WTC11 (cell line): ENCODE measurements around the gene ABL1. TPM values are rescaled to one million over a fixed set of nuclear protein-coding genes. Genes with fewer than 3 reads are reported as not detected.

Source experiments
- ATAC-seq: fragments of 200-7000 bp; cut with Tn5 transposase; 2 replicates; pipeline ENCODE4 v1.10.0; 2021; ENCODE audit warnings: mild to moderate bottlenecking, moderate library complexity
- CTCF ChIA-PET: fragments of 300-600 bp; sonication (Branson Sonifier 250); formaldehyde crosslinking; loops from one replicate; lab custom pipeline; 2021; ENCODE audit warnings: antibody characterized with exemption; lab: Charles Lee
- POLR2A ChIA-PET: fragments of 350-600 bp; sonication (Branson Sonifier 250); formaldehyde crosslinking; loops from one replicate; lab custom pipeline; 2021; ENCODE audit warnings: antibody characterized with exemption; lab: Charles Lee
- DNase-seq: peaks from one replicate; pipeline ENCODE4 v3.0.0; 2021; ENCODE audit warnings: low spot score
- H3K27ac Mint-ChIP-seq: 2 replicates; pipeline ENCODE4 v1.8.0; 2021; ENCODE audit warnings: mixed read lengths
- H3K27me3 Mint-ChIP-seq: 2 replicates; pipeline ENCODE4 v1.8.0; 2021; ENCODE audit warnings: low read depth, mild to moderate bottlenecking, moderate library complexity, mixed read lengths
- H3K36me3 Mint-ChIP-seq: 2 replicates; pipeline ENCODE4 v1.8.0; 2021; ENCODE audit warnings: mixed read lengths
- H3K4me1 Mint-ChIP-seq: 2 replicates; pipeline ENCODE4 v1.8.0; 2022; ENCODE audit warnings: mixed read lengths
- H3K4me3 Mint-ChIP-seq: 2 replicates; pipeline ENCODE4 v1.8.0; 2021; ENCODE audit warnings: mild to moderate bottlenecking, moderate library complexity, mixed read lengths
- H3K9me3 Mint-ChIP-seq: 2 replicates; pipeline ENCODE4 v1.8.0; 2021; ENCODE audit warnings: mixed read lengths
- ATF3 ChIP-seq: sonication (generic); formaldehyde crosslinking; conservative IDR thresholded peaks from 2 replicates; pipeline ENCODE4 v1.8.1; 2022; ENCODE audit warnings: mild to moderate bottlenecking, missing genetic modification reagents
- ESRRA ChIP-seq: sonication (generic); formaldehyde crosslinking; IDR thresholded peaks from 2 replicates; pipeline ENCODE4 v1.8.1; 2022; ENCODE audit warnings: mild to moderate bottlenecking, missing genetic modification reagents, borderline replicate concordance
- JUN ChIP-seq: sonication (generic); formaldehyde crosslinking; IDR thresholded peaks from 2 replicates; pipeline ENCODE4 v1.8.0; 2023; ENCODE audit warnings: mild to moderate bottlenecking, missing genetic modification reagents
- KAT7 ChIP-seq: sonication (generic); formaldehyde crosslinking; IDR thresholded peaks from 2 replicates; pipeline ENCODE4 v1.8.1; 2023; ENCODE audit warnings: missing genetic modification reagents, mild to moderate bottlenecking, borderline replicate concordance
- MXD4 ChIP-seq: fragments of 250-450 bp; sonication (Bioruptor Pico); IDR thresholded peaks from 2 replicates; pipeline ENCODE4 v1.8.0; 2021; ENCODE audit warnings: mild to moderate bottlenecking, moderate library complexity, borderline replicate concordance
- NFATC4 ChIP-seq: fragments of 250-450 bp; sonication (Bioruptor Pico); IDR thresholded peaks from 2 replicates; pipeline ENCODE4 v1.9.0; 2021; ENCODE audit warnings: mild to moderate bottlenecking
- NFYB ChIP-seq: sonication (generic); formaldehyde crosslinking; conservative IDR thresholded peaks from 2 replicates; pipeline ENCODE4 v1.8.0; 2022; ENCODE audit warnings: low read depth, missing genetic modification reagents
- NR1H2 ChIP-seq: sonication (generic); formaldehyde crosslinking; IDR thresholded peaks from 2 replicates; pipeline ENCODE4 v1.9.0; 2021; ENCODE audit warnings: mild to moderate bottlenecking, moderate library complexity, missing genetic modification reagents
- NR2C2 ChIP-seq: sonication (generic); formaldehyde crosslinking; IDR thresholded peaks from 2 replicates; pipeline ENCODE4 v1.8.0; 2022; ENCODE audit warnings: mild to moderate bottlenecking, missing genetic modification reagents
- OVOL2 ChIP-seq: fragments of 250-450 bp; sonication (Bioruptor Pico); IDR thresholded peaks from 2 replicates; pipeline ENCODE4 v1.9.0; 2021; ENCODE audit warnings: mild to moderate bottlenecking, borderline replicate concordance
- PRRX2 ChIP-seq: fragments of 250-450 bp; sonication (Bioruptor Pico); IDR thresholded peaks from 2 replicates; pipeline ENCODE4 v1.8.0; 2021; ENCODE audit warnings: mild to moderate bottlenecking
- SP1 ChIP-seq: sonication (generic); formaldehyde crosslinking; conservative IDR thresholded peaks from 2 replicates; pipeline ENCODE4 v1.8.1; 2022; ENCODE audit warnings: missing genetic modification reagents
- ZMAT4 ChIP-seq: fragments of 250-450 bp; sonication (Bioruptor Pico); IDR thresholded peaks from 2 replicates; pipeline ENCODE4 v1.9.0; 2021; ENCODE audit warnings: mild to moderate bottlenecking
- total RNA-seq: library from RNA; stranded (reverse); gene quantifications from 3 replicates; pipeline ENCODE4 v1.2.3, GENCODE V29; 2021
- TF ChIP-seq, protein P1 (sequence below): sonication (generic); formaldehyde crosslinking; IDR thresholded peaks from 2 replicates; pipeline ENCODE4 v1.8.1; 2023; ENCODE audit warnings: mild to moderate bottlenecking, moderate library complexity, missing genetic modification reagents
- TF ChIP-seq, protein P2 (sequence below): fragments of 250-450 bp; sonication (Bioruptor Pico); IDR thresholded peaks from 2 replicates; pipeline ENCODE4 v1.9.0; 2021; ENCODE audit warnings: mild to moderate bottlenecking
- TF ChIP-seq, protein P3 (sequence below): sonication (generic); formaldehyde crosslinking; IDR thresholded peaks from 2 replicates; pipeline ENCODE4 v1.8.1; 2023; ENCODE audit warnings: mild to moderate bottlenecking, missing genetic modification reagents
- TF ChIP-seq, protein P4 (sequence below): sonication (generic); formaldehyde crosslinking; IDR thresholded peaks from 2 replicates; pipeline ENCODE4 v1.8.0; 2023; ENCODE audit warnings: missing genetic modification reagents, mild to moderate bottlenecking, borderline replicate concordance

Gene ABL1
- total RNA-seq, 1 experiment from 2014 or later: 104 TPM

DNA sequence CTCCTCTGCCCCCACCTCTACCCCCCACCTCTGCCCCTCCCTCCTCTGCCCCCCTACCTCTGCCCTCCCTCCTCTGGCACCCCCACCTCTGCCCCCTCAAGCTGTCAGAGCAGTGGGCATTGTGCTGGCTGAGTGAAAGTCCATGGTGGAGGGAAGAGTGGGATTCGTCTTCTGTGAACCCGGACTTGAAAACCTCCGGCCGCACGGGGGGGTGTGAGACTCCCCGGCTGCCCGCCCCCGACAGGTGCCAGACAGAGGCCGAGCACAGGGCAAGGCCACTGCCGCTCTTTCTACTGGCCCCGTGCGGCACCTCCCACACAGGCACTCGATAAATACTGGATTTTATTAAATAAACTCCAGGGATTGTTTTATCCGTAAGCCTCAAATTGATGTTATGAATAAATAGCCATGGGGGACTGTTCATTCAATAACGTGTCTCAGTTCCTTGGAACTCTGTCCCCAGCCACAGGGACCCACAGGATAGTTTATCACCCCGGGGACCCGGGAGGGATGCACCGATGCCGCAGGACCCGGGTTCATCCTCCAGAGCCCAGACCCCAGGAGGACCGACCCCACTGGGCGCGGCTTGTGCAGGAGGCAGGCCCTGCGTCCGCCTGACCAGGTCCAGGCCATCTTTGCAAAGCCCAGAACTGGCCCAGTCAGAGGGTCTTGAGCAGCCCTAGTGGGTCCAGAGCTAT, 64.1 kb downstream of the ABL1 start (continued):
- TF ChIP-seq, protein P1, sequence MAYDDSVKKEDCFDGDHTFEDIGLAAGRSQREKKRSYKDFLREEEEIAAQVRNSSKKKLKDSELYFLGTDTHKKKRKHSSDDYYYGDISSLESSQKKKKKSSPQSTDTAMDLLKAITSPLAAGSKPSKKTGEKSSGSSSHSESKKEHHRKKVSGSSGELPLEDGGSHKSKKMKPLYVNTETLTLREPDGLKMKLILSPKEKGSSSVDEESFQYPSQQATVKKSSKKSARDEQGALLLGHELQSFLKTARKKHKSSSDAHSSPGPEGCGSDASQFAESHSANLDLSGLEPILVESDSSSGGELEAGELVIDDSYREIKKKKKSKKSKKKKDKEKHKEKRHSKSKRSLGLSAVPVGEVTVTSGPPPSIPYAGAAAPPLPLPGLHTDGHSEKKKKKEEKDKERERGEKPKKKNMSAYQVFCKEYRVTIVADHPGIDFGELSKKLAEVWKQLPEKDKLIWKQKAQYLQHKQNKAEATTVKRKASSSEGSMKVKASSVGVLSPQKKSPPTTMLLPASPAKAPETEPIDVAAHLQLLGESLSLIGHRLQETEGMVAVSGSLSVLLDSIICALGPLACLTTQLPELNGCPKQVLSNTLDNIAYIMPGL (CRISPR knock-in tag): no peak
- TF ChIP-seq, protein P2, sequence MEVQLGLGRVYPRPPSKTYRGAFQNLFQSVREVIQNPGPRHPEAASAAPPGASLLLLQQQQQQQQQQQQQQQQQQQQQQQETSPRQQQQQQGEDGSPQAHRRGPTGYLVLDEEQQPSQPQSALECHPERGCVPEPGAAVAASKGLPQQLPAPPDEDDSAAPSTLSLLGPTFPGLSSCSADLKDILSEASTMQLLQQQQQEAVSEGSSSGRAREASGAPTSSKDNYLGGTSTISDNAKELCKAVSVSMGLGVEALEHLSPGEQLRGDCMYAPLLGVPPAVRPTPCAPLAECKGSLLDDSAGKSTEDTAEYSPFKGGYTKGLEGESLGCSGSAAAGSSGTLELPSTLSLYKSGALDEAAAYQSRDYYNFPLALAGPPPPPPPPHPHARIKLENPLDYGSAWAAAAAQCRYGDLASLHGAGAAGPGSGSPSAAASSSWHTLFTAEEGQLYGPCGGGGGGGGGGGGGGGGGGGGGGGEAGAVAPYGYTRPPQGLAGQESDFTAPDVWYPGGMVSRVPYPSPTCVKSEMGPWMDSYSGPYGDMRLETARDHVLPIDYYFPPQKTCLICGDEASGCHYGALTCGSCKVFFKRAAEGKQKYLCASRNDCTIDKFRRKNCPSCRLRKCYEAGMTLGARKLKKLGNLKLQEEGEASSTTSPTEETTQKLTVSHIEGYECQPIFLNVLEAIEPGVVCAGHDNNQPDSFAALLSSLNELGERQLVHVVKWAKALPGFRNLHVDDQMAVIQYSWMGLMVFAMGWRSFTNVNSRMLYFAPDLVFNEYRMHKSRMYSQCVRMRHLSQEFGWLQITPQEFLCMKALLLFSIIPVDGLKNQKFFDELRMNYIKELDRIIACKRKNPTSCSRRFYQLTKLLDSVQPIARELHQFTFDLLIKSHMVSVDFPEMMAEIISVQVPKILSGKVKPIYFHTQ (CRISPR knock-in tag): no peak

DNA sequence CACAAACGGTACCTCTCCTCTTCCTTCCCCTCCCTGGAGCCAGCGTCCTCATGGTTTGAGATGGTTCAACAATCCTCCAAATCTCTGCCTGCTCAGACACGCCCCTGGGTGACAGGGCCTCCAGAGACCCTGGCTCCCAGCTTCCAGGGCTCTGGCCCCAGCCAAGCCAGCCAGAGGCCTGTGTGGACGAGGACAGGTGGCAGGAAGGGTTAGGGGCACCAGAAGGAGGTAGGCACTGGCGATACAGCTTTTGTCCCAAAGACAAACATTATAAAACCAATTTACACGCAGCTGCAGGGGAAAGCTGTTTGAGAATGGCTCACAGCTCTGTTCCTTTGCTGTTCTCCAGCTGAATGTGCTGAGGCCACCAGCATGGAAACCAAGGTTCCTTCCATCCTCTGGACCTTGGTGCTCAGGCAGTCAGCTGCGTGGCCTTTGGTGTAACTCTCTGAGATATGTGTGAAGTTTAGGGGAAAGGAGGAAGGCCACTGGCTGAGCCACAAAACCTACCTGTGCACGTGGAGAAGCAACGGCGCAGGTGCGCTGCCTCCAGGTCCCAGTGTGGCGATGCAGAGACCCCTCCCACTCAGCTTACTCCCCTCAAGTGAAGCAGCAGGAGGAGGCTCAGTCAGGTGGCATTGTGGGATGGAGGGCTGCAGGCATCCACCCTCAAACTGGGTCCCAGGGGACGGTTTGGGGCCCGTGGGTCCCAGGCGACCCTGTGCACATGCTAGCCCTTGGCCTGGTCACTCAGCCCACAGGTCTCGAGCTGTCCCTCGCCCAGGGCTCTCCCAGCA, 65.8 kb downstream of the ABL1 start:
- peak overlapping the region; percentile 45; the same call in 1 of the 2 replicates for H3K27ac Mint-ChIP-seq
- CTCF ChIA-PET: interaction anchor here (1.2 to 2.5 kb wide), 5 partner anchors 31 to 98 kb away, joined by 4 to 14 read pairs (median 5); no protein-coding TSS in a partner anchor
- DNase-seq: no peak

GRCh38 chr9:130901498-130902203, 66.6 kb downstream of the ABL1 start:
- Mint-ChIP-seq H3K27ac (no peak overlapping the region), H3K36me3 (no peaks in the 10 kb centered on the region), H3K4me1 (no peaks in the 10 kb centered on the region), H3K27me3 (no peaks in the 10 kb centered on the region), H3K4me3 (no peak overlapping the region), H3K9me3 (no peaks in the 10 kb centered on the region)
- CTCF ChIA-PET: interaction anchor here (0.7 to 2.5 kb wide), 2 partner anchors 97 kb away, joined by 4 to 14 read pairs; no protein-coding TSS in a partner anchor
- no peak for DNase-seq
- POLR2A ChIA-PET: no interaction called here
- no peak for ATAC-seq
- TF ChIP-seq, protein P3, sequence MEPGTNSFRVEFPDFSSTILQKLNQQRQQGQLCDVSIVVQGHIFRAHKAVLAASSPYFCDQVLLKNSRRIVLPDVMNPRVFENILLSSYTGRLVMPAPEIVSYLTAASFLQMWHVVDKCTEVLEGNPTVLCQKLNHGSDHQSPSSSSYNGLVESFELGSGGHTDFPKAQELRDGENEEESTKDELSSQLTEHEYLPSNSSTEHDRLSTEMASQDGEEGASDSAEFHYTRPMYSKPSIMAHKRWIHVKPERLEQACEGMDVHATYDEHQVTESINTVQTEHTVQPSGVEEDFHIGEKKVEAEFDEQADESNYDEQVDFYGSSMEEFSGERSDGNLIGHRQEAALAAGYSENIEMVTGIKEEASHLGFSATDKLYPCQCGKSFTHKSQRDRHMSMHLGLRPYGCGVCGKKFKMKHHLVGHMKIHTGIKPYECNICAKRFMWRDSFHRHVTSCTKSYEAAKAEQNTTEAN (CRISPR knock-in tag): no peak
- TF ChIP-seq, protein P4, sequence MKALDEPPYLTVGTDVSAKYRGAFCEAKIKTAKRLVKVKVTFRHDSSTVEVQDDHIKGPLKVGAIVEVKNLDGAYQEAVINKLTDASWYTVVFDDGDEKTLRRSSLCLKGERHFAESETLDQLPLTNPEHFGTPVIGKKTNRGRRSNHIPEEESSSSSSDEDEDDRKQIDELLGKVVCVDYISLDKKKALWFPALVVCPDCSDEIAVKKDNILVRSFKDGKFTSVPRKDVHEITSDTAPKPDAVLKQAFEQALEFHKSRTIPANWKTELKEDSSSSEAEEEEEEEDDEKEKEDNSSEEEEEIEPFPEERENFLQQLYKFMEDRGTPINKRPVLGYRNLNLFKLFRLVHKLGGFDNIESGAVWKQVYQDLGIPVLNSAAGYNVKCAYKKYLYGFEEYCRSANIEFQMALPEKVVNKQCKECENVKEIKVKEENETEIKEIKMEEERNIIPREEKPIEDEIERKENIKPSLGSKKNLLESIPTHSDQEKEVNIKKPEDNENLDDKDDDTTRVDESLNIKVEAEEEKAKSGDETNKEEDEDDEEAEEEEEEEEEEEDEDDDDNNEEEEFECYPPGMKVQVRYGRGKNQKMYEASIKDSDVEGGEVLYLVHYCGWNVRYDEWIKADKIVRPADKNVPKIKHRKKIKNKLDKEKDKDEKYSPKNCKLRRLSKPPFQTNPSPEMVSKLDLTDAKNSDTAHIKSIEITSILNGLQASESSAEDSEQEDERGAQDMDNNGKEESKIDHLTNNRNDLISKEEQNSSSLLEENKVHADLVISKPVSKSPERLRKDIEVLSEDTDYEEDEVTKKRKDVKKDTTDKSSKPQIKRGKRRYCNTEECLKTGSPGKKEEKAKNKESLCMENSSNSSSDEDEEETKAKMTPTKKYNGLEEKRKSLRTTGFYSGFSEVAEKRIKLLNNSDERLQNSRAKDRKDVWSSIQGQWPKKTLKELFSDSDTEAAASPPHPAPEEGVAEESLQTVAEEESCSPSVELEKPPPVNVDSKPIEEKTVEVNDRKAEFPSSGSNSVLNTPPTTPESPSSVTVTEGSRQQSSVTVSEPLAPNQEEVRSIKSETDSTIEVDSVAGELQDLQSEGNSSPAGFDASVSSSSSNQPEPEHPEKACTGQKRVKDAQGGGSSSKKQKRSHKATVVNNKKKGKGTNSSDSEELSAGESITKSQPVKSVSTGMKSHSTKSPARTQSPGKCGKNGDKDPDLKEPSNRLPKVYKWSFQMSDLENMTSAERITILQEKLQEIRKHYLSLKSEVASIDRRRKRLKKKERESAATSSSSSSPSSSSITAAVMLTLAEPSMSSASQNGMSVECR (CRISPR knock-in tag): no peak
- TF ChIP-seq, all 79 proteins: peak for 0

More for the DNA sequence above, 65.8 kb downstream of the ABL1 start:
- Mint-ChIP-seq H3K4me1 (no peaks in the 10 kb centered on the region), H3K27me3 (no peaks in the 10 kb centered on the region), H3K36me3 (no peaks in the 10 kb centered on the region), H3K9me3 (no peaks in the 10 kb centered on the region), H3K4me3 (no peak overlapping the region)
- TF ChIP-seq JUN (CRISPR knock-in tag) (no peak), ESRRA (no peak), OVOL2 (CRISPR knock-in tag) (no peak), SP1 (CRISPR knock-in tag) (no peak), ZMAT4 (CRISPR knock-in tag) (no peak), NR2C2 (CRISPR knock-in tag) (no peak), ATF3 (CRISPR knock-in tag) (no peak), NFATC4 (CRISPR knock-in tag) (no peak), NR1H2 (CRISPR knock-in tag) (no peak), PRRX2 (CRISPR knock-in tag) (no peak), KAT7 (CRISPR knock-in tag) (no peak), MXD4 (CRISPR knock-in tag) (no peak), NFYB (CRISPR knock-in tag) (no peak)
- POLR2A ChIA-PET: no interaction called here
- ATAC-seq: no peak
